ENCODE measurements around the gene CEP126. TPM values are rescaled to one million over a fixed set of nuclear protein-coding genes. Genes with fewer than 3 reads are reported as not detected.

CEP126 gene
- total RNA-seq, 1 donor from 2014 or later, result 5.8 TPM

GRCh38 chr11:102001657-102002338 lies 87.0 kb downstream of the CEP126 start:
- TF ChIP-seq, protein P1, sequence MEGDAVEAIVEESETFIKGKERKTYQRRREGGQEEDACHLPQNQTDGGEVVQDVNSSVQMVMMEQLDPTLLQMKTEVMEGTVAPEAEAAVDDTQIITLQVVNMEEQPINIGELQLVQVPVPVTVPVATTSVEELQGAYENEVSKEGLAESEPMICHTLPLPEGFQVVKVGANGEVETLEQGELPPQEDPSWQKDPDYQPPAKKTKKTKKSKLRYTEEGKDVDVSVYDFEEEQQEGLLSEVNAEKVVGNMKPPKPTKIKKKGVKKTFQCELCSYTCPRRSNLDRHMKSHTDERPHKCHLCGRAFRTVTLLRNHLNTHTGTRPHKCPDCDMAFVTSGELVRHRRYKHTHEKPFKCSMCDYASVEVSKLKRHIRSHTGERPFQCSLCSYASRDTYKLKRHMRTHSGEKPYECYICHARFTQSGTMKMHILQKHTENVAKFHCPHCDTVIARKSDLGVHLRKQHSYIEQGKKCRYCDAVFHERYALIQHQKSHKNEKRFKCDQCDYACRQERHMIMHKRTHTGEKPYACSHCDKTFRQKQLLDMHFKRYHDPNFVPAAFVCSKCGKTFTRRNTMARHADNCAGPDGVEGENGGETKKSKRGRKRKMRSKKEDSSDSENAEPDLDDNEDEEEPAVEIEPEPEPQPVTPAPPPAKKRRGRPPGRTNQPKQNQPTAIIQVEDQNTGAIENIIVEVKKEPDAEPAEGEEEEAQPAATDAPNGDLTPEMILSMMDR (conservative IDR thresholded peaks at IDR 0.05), result no peak
- H3K27me3 Mint-ChIP-seq, result no peaks in the 10 kb centered on the region
- no peaks in the 10 kb centered on the region for H3K9me3 Mint-ChIP-seq
- H3K36me3 Mint-ChIP-seq, result no peaks in the 10 kb centered on the region
- H3K4me3 Mint-ChIP-seq, result no peak overlapping the region
- no peaks in the 10 kb centered on the region for H3K4me1 Mint-ChIP-seq (ENCODE audit: unreplicated experiment)
- no peak for DNase-seq (ENCODE audit: extremely low spot score, unreplicated experiment)
- H3K27ac Mint-ChIP-seq, result no peak overlapping the region

GRCh38 chr11:102004220-102004619 lies 89.4 kb downstream of the CEP126 start:
- DNase-seq (ENCODE audit: extremely low spot score, unreplicated experiment), result no peak
- TF ChIP-seq, protein P1 (conservative IDR thresholded peaks at IDR 0.05), result no peak
- no peaks in the 10 kb centered on the region for H3K27me3 Mint-ChIP-seq
- H3K4me3 Mint-ChIP-seq, result no peak overlapping the region
- peaks cover 5% of the 10 kb centered on the region for H3K4me1 Mint-ChIP-seq (ENCODE audit: unreplicated experiment)
- H3K9me3 Mint-ChIP-seq, result no peaks in the 10 kb centered on the region
- no peaks in the 10 kb centered on the region for H3K36me3 Mint-ChIP-seq
- no peak overlapping the region for H3K27ac Mint-ChIP-seq

GRCh38 chr11:102005306-102005705 lies 90.5 kb downstream of the CEP126 start:
- Mint-ChIP-seq H3K27ac (no peak overlapping the region), H3K9me3 (no peaks in the 10 kb centered on the region), H3K27me3 (no peaks in the 10 kb centered on the region), H3K36me3 (no peaks in the 10 kb centered on the region), H3K4me1 (ENCODE audit: unreplicated experiment) (peaks cover 12% of the 10 kb centered on the region), H3K4me3 (no peak overlapping the region)
- TF ChIP-seq, protein P1 (conservative IDR thresholded peaks at IDR 0.05), result no peak
- DNase-seq (ENCODE audit: extremely low spot score, unreplicated experiment), result no peak

DNA sequence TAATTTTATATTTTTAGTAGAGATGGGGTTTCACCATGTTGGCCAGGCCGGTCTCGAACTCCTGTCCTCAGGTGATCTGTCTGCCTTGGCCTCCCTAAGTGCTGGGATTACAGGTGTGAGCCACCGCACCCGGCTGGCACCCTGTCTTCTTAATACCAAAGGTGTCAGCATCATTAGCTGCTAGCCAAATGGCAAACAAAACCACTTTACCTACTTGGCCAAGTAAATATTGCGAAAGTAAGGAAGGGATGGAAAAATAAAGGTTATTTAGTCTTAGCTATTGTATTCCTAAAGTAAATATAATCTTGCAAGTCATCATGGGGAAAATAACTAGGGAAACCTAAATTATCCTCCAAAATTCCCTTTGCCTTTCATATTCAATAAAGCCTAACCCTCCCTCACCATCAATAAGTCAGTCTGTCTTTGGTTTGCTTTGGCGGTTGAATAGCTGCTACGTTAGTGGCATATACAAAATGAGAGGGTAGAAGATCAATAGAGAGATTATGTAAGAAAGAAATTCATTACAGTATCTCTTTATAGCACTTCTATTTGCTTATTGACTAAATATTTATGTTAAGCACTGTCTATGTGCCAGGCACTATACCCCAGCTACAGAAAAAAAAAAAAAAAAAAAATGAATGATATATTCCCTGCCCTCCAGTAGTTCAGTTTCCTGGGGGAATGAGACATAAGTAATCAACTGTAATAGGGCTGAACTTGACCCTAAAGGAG lies 92.2 kb downstream of the CEP126 start:
- Mint-ChIP-seq H3K9me3 (no peaks in the 10 kb centered on the region), H3K4me1 (ENCODE audit: unreplicated experiment) (peaks cover 12% of the 10 kb centered on the region), H3K4me3 (no peak overlapping the region), H3K36me3 (no peaks in the 10 kb centered on the region), H3K27me3 (no peaks in the 10 kb centered on the region), H3K27ac (peak overlapping the region; percentile 78)
- TF ChIP-seq, protein P1 (conservative IDR thresholded peaks at IDR 0.05), result no peak
- DNase-seq (ENCODE audit: extremely low spot score, unreplicated experiment), result no peak

- Mint-ChIP-seq H3K27me3 (no peaks in the 10 kb centered on the region), H3K27ac (peak overlapping the region; percentile 78), H3K4me1 (ENCODE audit: unreplicated experiment) (peaks cover 12% of the 10 kb centered on the region), H3K4me3 (no peak overlapping the region), H3K9me3 (peaks cover 5% of the 10 kb centered on the region), H3K36me3 (no peaks in the 10 kb centered on the region)
- no peak for DNase-seq (ENCODE audit: extremely low spot score, unreplicated experiment)
- TF ChIP-seq, protein P1 (conservative IDR thresholded peaks at IDR 0.05), result peak; percentile 84
These were observed 93.0 kb downstream of the CEP126 start for GRCh38 chr11:102007567-102008437.
